Measurements from ENCODE around the gene WBP2.

WBP2 gene

GRCh38 chr17:75827308-75828075 lies 27.6 kb downstream of the WBP2 start:
- FAIRE-seq (no peak), DNase-seq (ENCODE audit: insufficient read length) (peak; percentile 79)
- TF ChIP-seq POLR2AphosphoS5 (IDR thresholded peaks at IDR 0.05; ENCODE audit: low read depth, low read length) (no peak), POLR2A (IDR thresholded peaks at IDR 0.05; ENCODE audit: low read depth, low read length) (no peak), TAF1 (IDR thresholded peaks at IDR 0.05; ENCODE audit: borderline replicate concordance, low read depth, low read length) (no peak)

DNA sequence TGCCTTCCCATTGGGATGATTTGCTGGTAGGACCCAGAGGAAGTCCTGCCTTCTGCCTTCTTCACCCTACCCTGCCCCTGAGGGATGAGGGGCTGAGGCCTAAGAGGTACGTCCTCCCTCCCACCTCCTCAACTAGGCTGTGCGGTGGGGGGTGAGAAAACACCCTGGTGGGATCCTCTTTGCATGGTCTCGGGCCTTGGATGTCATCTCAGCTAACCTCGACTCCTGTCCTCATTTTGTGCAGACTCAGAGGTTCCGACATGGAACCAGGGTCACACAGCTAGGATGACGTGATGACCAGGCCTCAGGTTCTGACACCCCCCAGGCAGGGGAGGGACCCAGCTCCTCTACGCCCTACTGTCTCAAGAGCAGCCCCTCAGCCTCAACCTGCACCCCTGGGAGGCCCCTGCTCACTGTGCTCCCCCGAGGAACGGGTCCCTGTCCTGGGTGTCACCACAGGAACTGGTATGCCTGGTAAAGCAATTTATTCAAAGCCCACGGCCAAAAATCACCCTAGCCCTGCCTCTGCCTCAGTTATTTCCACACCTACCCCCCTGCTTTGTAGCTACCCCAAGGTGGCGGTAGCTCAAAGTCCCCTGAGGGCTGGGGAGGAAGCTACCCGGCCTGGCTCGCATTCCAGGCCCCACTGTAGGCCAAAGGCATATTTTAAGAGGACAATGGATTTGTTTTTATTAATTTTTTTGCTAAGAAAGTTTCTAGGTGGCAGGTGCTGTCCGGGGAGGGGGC lies 28.4 kb downstream of the WBP2 start:
- no peak for FAIRE-seq
- TF ChIP-seq POLR2AphosphoS5 (IDR thresholded peaks at IDR 0.05; ENCODE audit: low read depth, low read length) = no peak
- no peak for TF ChIP-seq POLR2A (IDR thresholded peaks at IDR 0.05; ENCODE audit: low read depth, low read length)
- TF ChIP-seq TAF1 (IDR thresholded peaks at IDR 0.05; ENCODE audit: borderline replicate concordance, low read depth, low read length) = no peak
- no peak for DNase-seq (ENCODE audit: insufficient read length)

GRCh38 chr17:75825748-75826370 lies 29.3 kb downstream of the WBP2 start:
- DNase-seq (ENCODE audit: insufficient read length) (no peak), FAIRE-seq (no peak)
- TF ChIP-seq POLR2A (IDR thresholded peaks at IDR 0.05; ENCODE audit: low read depth, low read length) (no peak), POLR2AphosphoS5 (IDR thresholded peaks at IDR 0.05; ENCODE audit: low read depth, low read length) (0 out of 2 replicates have a peak, but pooled peaks have one; percentile 17), TAF1 (IDR thresholded peaks at IDR 0.05; ENCODE audit: borderline replicate concordance, low read depth, low read length) (no peak)

DNA sequence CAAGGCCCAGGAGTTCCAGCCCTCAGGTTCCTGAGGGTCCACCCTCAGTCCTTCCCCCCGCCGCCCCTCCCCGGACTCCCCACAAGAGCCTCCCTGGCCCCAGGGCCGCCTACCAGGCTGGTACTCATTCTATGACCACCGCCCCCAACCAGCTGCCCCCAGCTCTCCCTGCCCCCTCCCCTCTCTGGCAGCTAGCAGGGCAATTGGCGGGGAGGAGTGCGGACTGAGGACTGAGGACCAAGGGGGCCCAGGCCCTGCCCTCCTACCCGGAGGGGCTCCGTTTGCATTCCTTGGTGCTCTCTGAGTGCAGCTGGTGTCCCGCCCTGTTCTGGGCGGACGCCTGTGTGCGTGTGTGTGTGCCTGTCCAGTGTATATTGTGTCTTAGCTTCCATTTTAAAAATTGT lies 30.0 kb downstream of the WBP2 start:
- TF ChIP-seq POLR2AphosphoS5 (IDR thresholded peaks at IDR 0.05; ENCODE audit: low read depth, low read length) (no peak), TAF1 (IDR thresholded peaks at IDR 0.05; ENCODE audit: borderline replicate concordance, low read depth, low read length) (no peak), POLR2A (IDR thresholded peaks at IDR 0.05; ENCODE audit: low read depth, low read length) (no peak)
- FAIRE-seq (no peak), DNase-seq (ENCODE audit: insufficient read length) (no peak)

- FAIRE-seq (no peak), DNase-seq (ENCODE audit: insufficient read length) (no peak)
- TF ChIP-seq POLR2A (IDR thresholded peaks at IDR 0.05; ENCODE audit: low read depth, low read length) = no peak
- no peak for TF ChIP-seq POLR2AphosphoS5 (IDR thresholded peaks at IDR 0.05; ENCODE audit: low read depth, low read length)
- TF ChIP-seq TAF1 (IDR thresholded peaks at IDR 0.05; ENCODE audit: borderline replicate concordance, low read depth, low read length) = no peak
Observed at GRCh38 chr17:75824666-75825065, 30.5 kb downstream of the WBP2 start.

GRCh38 chr17:75824050-75824552 lies 31.0 kb downstream of the WBP2 start:
- no peak for FAIRE-seq
- no peak for DNase-seq (ENCODE audit: insufficient read length)
- TF ChIP-seq POLR2A (IDR thresholded peaks at IDR 0.05; ENCODE audit: low read depth, low read length) = 0 out of 2 replicates have a peak, but pooled peaks have one; percentile 12
- no peak for TF ChIP-seq TAF1 (IDR thresholded peaks at IDR 0.05; ENCODE audit: borderline replicate concordance, low read depth, low read length)
- TF ChIP-seq POLR2AphosphoS5 (IDR thresholded peaks at IDR 0.05; ENCODE audit: low read depth, low read length) = no peak

GRCh38 chr17:75823257-75824041 lies 31.7 kb downstream of the WBP2 start:
- FAIRE-seq = no peak
- DNase-seq (ENCODE audit: insufficient read length) = no peak
- no peak for TF ChIP-seq TAF1 (IDR thresholded peaks at IDR 0.05; ENCODE audit: borderline replicate concordance, low read depth, low read length)
- peak; percentile 31; the same call in 1 of the 2 replicates for TF ChIP-seq POLR2A (IDR thresholded peaks at IDR 0.05; ENCODE audit: low read depth, low read length)
- no peak for TF ChIP-seq POLR2AphosphoS5 (IDR thresholded peaks at IDR 0.05; ENCODE audit: low read depth, low read length)

DNA sequence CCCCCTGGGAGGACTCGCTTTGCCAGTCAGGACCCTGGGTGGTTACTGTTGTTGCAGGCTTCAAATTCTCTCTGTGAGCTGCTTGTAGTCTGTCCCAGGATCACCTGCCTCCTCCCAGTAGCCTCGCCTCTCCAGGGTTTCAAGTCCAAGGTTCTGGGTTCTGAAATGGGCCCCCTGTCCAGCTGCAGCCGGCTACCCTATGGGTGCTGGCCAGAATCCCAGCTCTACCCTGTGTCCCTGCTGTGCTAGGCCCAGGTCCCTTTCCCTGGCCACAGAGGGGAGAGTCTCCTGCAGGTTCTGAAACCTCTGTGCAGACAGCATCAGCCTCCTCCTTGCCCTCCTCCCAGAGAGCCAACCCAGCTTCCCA lies 32.4 kb downstream of the WBP2 start:
- FAIRE-seq (no peak), DNase-seq (ENCODE audit: insufficient read length) (no peak)
- no peak for TF ChIP-seq TAF1 (IDR thresholded peaks at IDR 0.05; ENCODE audit: borderline replicate concordance, low read depth, low read length)
- no peak for TF ChIP-seq POLR2AphosphoS5 (IDR thresholded peaks at IDR 0.05; ENCODE audit: low read depth, low read length)
- TF ChIP-seq POLR2A (IDR thresholded peaks at IDR 0.05; ENCODE audit: low read depth, low read length) = no peak

DNA sequence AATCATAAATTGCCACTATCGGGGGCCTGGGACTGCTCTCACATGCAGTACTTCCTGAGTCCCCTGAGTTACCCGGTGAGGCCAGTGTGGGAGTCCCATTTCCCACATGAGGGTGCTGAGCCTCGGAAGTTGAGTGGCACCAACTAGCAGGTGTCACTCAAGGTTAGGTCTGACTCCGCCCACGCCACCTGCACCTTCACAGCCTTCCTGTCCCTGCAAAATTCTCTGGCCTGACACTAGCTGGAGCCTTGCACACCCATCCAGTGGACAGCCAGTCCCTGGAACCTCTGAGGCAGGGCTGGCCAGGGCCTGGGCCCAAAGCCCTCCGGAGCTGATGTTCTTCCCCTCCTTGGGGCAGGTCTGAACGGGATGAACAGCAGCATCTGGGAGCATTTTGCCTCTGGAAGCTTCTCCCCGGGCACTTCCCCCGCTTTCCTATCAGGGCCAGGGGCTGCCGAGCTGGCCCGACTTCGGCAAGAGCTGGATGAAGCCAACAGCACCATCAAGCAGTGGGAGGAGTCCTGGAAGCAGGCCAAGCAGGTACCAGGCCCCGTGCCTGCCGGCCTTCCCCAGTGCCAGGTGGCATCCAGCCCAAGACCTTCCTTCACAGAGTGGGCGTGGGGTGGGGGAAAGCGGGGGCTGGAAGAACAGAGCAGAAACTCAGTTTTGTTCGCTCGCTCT lies 32.9 kb downstream of the WBP2 start:
- DNase-seq (ENCODE audit: insufficient read length) (no peak), FAIRE-seq (no peak)
- TF ChIP-seq TAF1 (IDR thresholded peaks at IDR 0.05; ENCODE audit: borderline replicate concordance, low read depth, low read length) = no peak
- no peak for TF ChIP-seq POLR2AphosphoS5 (IDR thresholded peaks at IDR 0.05; ENCODE audit: low read depth, low read length)
- no peak for TF ChIP-seq POLR2A (IDR thresholded peaks at IDR 0.05; ENCODE audit: low read depth, low read length)

- DNase-seq (ENCODE audit: insufficient read length) (no peak), FAIRE-seq (no peak)
- no peak for TF ChIP-seq TAF1 (IDR thresholded peaks at IDR 0.05; ENCODE audit: borderline replicate concordance, low read depth, low read length)
- no peak for TF ChIP-seq POLR2A (IDR thresholded peaks at IDR 0.05; ENCODE audit: low read depth, low read length)
- no peak for TF ChIP-seq POLR2AphosphoS5 (IDR thresholded peaks at IDR 0.05; ENCODE audit: low read depth, low read length)
Observed at GRCh38 chr17:75821552-75821951, 33.6 kb downstream of the WBP2 start.

All from GM12892 (cell line).